ENCODE measurements around the gene NASP.

Gene NASP

GRCh38 chr1:45619149-45619921, 35.5 kb downstream of the NASP start:
- DNase-seq (ENCODE audit: low read depth, low spot score), result no peak

- DNase-seq (ENCODE audit: low read depth, low spot score), result no peak
Observed at GRCh38 chr1:45620588-45621500, 37.0 kb downstream of the NASP start.

- DNase-seq (ENCODE audit: low read depth, low spot score), result no peak
Observed at GRCh38 chr1:45621501-45621836, 37.6 kb downstream of the NASP start.

GRCh38 chr1:45621895-45622523, 38.2 kb downstream of the NASP start:
- DNase-seq (ENCODE audit: low read depth, low spot score), result peak; percentile 39

GRCh38 chr1:45622524-45623394, 38.9 kb downstream of the NASP start:
- peak; percentile 28 for DNase-seq (ENCODE audit: low read depth, low spot score)

GRCh38 chr1:45623972-45624371, 40.1 kb downstream of the NASP start, which contains the start of gene CCDC17:
CCDC17 (minus strand) TSS chr1:45624054; CDS start chr1:45623909, 145 bp downstream.
- no peak for DNase-seq (ENCODE audit: low read depth, low spot score)

- DNase-seq (ENCODE audit: low read depth, low spot score), result no peak
Observed at GRCh38 chr1:45629035-45629434, 45.2 kb downstream of the NASP start.

GRCh38 chr1:45630429-45630828, 46.6 kb downstream of the NASP start:
- no peak for DNase-seq (ENCODE audit: low read depth, low spot score)

GRCh38 chr1:45635211-45635610, 51.4 kb downstream of the NASP start:
- no peak for DNase-seq (ENCODE audit: low read depth, low spot score)

GRCh38 chr1:45640293-45640692, 56.5 kb downstream of the NASP start:
- no peak for DNase-seq (ENCODE audit: low read depth, low spot score)

GRCh38 chr1:45643321-45643720, 59.5 kb downstream of the NASP start:
- no peak for DNase-seq (ENCODE audit: low read depth, low spot score)

- no peak for DNase-seq (ENCODE audit: low read depth, low spot score)
Observed at GRCh38 chr1:45643978-45644377, 60.1 kb downstream of the NASP start.

- no peak for DNase-seq (ENCODE audit: low read depth, low spot score)
Observed at GRCh38 chr1:45644661-45645060, 60.8 kb downstream of the NASP start.

GRCh38 chr1:45647248-45648021, 63.6 kb downstream of the NASP start:
- peak; percentile 13 for DNase-seq (ENCODE audit: low read depth, low spot score)

GRCh38 chr1:45654540-45655280, 70.9 kb downstream of the NASP start:
- no peak for DNase-seq (ENCODE audit: low read depth, low spot score)

- no peak for DNase-seq (ENCODE audit: low read depth, low spot score)
Observed at GRCh38 chr1:45656573-45657226, 72.9 kb downstream of the NASP start.

GRCh38 chr1:45658171-45658570, 74.3 kb downstream of the NASP start:
- DNase-seq (ENCODE audit: low read depth, low spot score), result no peak

- DNase-seq (ENCODE audit: low read depth, low spot score), result no peak
Observed at GRCh38 chr1:45659222-45659621, 75.4 kb downstream of the NASP start.

- no peak for DNase-seq (ENCODE audit: low read depth, low spot score)
Observed at GRCh38 chr1:45660336-45660735, 76.5 kb downstream of the NASP start.
